Breast epithelium (tissue), 4 donors: Measurements from ENCODE around the gene SPTBN1. TPM values are rescaled to one million over a fixed set of nuclear protein-coding genes. Genes with fewer than 3 reads are reported as not detected.

ENCODE experiments used
- DNase-seq, 2 donors: peaks; one replicate each; pipeline ENCODE4 v3.0.0-alpha.2; 2019; ENCODE audit warnings: low spot score in 2 of 2
- H3K27ac ChIP-seq, 2 donors: fragments of 200-600 bp; sonication (generic) in 1 of 2; one replicate each; pipeline ENCODE4 v1.5.1; 2016 to 2019; ENCODE audit warnings: mild to moderate bottlenecking in 1 of 2
- H3K27me3 ChIP-seq, 2 donors: fragments of 200-600 bp; sonication (generic) in 1 of 2; one replicate each; pipeline versions ENCODE4 v1.5.1 to v1.6.0; 2017 to 2019; ENCODE audit warnings: control low read depth in 1 of 2, mild to moderate bottlenecking in 1 of 2
- H3K36me3 ChIP-seq: fragments of 200-600 bp; one replicate; pipeline ENCODE4 v1.5.1; 2019
- H3K4me1 ChIP-seq, 2 donors: fragments of 200-600 bp; sonication (generic); one replicate each; pipeline ENCODE4 v1.5.1; 2016 to 2019; ENCODE audit warnings: control low read depth in 1 of 2
- H3K4me3 ChIP-seq, 3 donors: fragments of 200-600 bp; sonication (generic); 1 replicate in 2 of 3; 2 replicates in 1 of 3; pipeline ENCODE4 v1.5.1; 2016 to 2019; ENCODE audit warnings: mild to moderate bottlenecking in 3 of 3, moderate library complexity in 2 of 3
- H3K9me3 ChIP-seq, 2 donors: fragments of 200-600 bp; sonication (generic) in 1 of 2; one replicate each; pipeline ENCODE4 v1.5.1; 2016 to 2019; ENCODE audit warnings: control low read depth in 1 of 2
- CTCF ChIP-seq, 3 donors: fragments of 450-650 bp; IDR thresholded peaks; one replicate each; pipeline ENCODE4 v1.5.1; 2016 to 2017; ENCODE audit warnings: antibody characterized with exemption in 3 of 3, mild to moderate bottlenecking in 3 of 3, moderate library complexity in 3 of 3
- POLR2A ChIP-seq: fragments of 450-650 bp; IDR thresholded peaks from one replicate; pipeline ENCODE4 v1.6.1; 2016; ENCODE audit warnings: antibody characterized with exemption, mild to moderate bottlenecking, moderate library complexity
- POLR2AphosphoS5 ChIP-seq, 3 donors: sonication (generic); formaldehyde crosslinking; IDR thresholded peaks; one replicate each; pipeline ENCODE4 v1.6.1; 2017; ENCODE audit warnings: antibody characterized with exemption in 3 of 3
- intact Hi-C: fragments of 100-400 bp; cut with DNase I; formaldehyde crosslinking; loops from one replicate; pipeline ENCODE4 v1.15.1; 2023; ENCODE audit warnings: low total_unique reads
- total RNA-seq, 3 donors: library from RNA; depleted of rRNA; stranded (reverse); fragments of >200 nt; gene quantifications; one replicate each; pipeline ENCODE4 v1.1.0, GENCODE V29; 2016

The SPTBN1 gene
- total RNA-seq, 3 donors from 2014 or later = 223 to 1,216 (median 273) TPM

- no peaks in the 10 kb centered on the region for H3K9me3 ChIP-seq
These were observed 264.4 kb downstream of the SPTBN1 start for GRCh38 chr2:54720563-54720962.

More at GRCh38 chr2:54720563-54720962, 264.4 kb downstream of the SPTBN1 start:
- Histone ChIP-seq H3K27me3 (no peaks in the 10 kb centered on the region), H3K27ac (no peak overlapping the region), H3K36me3 (no peaks in the 10 kb centered on the region), H3K4me3 (no peak overlapping the region), H3K4me1 (no peaks in the 10 kb centered on the region)
- TF ChIP-seq POLR2AphosphoS5 (IDR thresholded peaks at IDR 0.05) (no peak), CTCF (IDR thresholded peaks at IDR 0.05) (no peak), POLR2A (no peak)
- no peak for DNase-seq
- intact Hi-C loops = loop anchor here (5.0 kb wide), 1 partner anchor 377 kb away; no protein-coding TSS in a partner anchor

Other genes starting within 250 kb of the SPTBN1 start
- gene TSPYL6, start 200.1 kb upstream of the SPTBN1 start, total RNA-seq = not detected